ENCODE data around the gene TBC1D7.
A peak's percentile ranks its signal among the peaks of the same experiment; 100 is the strongest.

Gene TBC1D7

GRCh38 chr6:13328076-13328874, at the start of gene TBC1D7:
TBC1D7 (minus strand) TSS chr6:13328537; CDS start chr6:13326898, 1,639 bp downstream.
- DNase-seq, result peak; percentile 94

- no peak for DNase-seq
Measured at GRCh38 chr6:13377054-13377758, 48.9 kb upstream of the TBC1D7 start.

DNA sequence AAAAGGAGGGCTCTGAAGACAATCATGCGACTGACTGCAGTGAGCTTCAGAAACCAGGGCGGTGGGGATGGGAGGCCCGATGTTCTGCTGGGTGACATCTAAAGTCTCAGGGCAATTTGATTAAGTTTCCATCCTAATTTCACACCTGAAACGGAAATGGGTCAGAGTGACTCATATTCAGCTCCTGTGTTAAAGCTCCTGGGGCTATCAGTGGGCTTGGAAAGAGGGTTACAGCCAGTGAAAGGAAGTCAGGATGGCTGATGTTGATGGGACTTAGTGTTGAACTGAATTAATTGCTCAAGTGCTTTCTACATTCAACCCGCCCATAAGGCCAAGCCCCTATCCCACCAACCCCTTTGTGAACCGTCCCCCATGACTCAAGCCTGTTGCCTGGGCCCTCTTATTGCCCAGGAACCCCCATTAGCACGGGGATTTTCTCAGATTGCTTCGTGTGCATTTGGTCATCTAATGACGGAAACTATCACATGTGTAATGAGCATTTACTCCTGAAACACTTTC, 47.1 kb upstream of the TBC1D7 start:
- no peak for DNase-seq

DNA sequence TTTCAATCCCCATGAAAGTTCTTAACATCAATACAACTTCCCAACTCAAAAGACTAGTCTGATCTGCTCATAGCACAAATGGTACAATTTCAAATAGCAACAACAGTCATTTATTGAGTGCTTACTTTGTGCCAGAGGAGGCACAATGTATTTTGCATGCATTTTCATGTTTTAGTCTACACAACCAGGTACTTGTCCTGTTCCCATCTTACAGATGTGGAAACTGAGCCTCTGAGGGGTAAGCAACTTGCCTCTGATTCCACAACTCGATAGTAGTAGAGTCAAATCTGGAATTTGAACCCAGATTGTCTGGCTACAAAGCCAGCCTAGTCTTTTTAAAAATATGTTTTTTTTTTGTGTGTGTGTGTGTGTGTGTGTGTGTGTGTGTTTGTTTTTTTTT, 45.6 kb upstream of the TBC1D7 start:
- no peak for DNase-seq

- DNase-seq, result no peak
Measured at GRCh38 chr6:13373488-13373886, 45.1 kb upstream of the TBC1D7 start.

DNA sequence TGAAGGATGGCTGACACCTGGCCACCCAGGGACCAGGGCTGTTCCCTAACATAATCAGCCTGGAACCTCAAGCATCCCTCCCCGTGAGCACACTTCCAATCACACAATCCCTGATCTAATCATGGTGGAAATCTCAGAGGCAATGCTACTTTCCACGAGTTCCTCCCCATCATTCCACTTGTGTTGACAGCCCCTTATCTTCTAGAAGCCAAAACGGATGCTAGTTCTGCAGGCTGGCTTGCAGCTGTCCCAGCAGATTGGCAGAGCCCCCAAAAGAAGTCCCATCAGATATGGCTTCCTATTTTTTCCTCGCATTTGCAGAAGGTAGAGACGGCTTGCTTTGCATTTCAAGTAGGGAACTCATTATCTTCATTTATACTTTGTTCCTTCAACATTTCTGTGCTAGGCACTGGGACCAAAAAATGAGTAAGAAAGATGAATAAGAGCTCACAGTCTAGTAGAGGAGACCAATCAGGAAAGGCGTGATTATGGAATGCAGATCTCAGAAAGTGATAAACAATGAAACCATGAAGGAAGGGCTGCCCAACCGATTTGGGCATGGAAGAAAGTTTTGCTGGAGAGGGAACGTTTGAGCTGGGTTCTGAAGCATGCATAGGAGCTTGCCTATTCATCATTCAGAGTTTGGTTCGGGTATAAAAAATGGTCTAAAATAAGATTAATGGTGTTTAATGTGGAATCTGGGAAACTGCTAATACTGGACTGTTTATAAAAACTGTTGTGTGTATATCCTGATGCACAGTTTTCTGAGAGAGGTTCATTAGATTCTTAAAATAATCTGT, 44.6 kb upstream of the TBC1D7 start:
- no peak for DNase-seq

DNA sequence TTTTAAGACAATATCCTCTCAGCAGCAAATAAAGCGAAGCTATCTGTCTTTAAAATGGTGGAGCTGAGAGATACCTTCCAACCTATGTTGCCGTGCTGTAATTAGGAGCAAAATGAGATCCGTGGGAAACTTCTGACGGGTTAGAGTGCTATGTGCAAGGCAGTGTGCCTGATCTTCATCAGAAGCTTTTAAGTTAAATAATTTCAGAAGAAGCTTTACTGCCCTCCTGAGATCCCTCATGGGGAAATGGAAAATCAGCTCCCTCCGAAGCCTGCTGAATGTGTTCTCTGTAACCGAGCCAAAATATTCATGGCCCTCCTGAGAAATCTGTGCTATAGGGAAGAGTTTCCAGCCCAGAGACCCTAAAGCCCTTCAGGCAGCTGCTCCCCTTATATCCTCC, 43.7 kb upstream of the TBC1D7 start:
- no peak for DNase-seq

GRCh38 chr6:13371421-13372072, 43.2 kb upstream of the TBC1D7 start:
- no peak for DNase-seq

DNA sequence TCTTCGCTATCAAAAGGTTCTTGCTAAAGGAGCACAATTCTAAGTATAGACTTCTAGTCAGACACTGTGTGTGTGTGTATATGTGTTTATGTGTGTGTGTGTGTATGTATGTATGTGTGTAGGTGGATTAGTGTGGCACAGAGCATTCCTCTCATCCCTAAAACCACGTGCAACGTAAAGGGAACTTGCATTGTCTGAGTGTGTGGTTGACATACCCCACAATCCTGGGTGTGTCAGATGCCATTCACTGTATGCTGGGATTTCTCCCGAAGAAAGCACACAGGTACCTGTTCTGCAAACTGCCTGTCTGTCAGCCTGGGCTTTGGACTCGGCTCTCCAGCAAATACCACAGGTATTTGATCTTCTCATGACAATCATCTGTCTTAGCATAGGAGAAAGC, 42.3 kb upstream of the TBC1D7 start:
- DNase-seq, result no peak

DNA sequence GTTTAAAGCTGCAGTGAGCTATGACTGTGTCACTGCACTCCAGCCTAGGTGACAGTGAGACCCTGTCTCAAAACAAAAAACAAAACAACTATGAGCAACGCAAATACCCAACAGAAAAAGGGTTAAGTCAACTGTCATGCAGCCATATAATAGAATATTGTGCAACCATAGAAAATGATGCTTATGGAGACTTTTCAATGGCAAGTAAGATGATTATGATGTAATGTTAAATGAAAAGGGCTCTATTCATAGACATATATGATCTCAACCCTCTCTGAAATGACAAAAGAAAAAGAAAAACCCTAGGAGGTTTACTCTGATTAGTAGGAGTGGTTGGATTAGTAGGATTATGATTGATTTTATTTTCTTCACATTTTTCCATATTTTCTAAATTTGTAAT, 41.3 kb upstream of the TBC1D7 start:
- DNase-seq, result no peak

DNA sequence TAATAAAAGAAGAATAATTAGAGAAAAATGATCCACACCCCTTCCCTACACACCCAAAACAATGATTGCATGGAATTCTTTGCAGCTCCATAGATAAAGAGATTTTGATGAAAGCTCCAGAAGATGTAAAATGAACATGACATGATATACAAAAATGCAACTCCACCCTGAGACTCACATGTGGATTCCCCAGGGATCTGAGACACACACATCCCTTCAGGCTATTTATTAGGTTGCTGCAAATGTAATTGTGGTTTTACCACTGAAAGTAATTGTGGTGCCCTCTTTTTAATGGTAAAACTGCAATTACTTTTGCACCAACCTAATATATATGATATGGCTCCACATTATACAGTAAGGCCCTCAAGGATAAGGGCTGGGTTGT, 40.4 kb upstream of the TBC1D7 start:
- DNase-seq, result no peak

GRCh38 chr6:13368079-13368730, 39.9 kb upstream of the TBC1D7 start:
- no peak for DNase-seq

GRCh38 chr6:13367396-13367795, 39.1 kb upstream of the TBC1D7 start:
- DNase-seq, result peak; percentile 45

GRCh38 chr6:13365320-13365719, 37.0 kb upstream of the TBC1D7 start:
- DNase-seq, result no peak

DNA sequence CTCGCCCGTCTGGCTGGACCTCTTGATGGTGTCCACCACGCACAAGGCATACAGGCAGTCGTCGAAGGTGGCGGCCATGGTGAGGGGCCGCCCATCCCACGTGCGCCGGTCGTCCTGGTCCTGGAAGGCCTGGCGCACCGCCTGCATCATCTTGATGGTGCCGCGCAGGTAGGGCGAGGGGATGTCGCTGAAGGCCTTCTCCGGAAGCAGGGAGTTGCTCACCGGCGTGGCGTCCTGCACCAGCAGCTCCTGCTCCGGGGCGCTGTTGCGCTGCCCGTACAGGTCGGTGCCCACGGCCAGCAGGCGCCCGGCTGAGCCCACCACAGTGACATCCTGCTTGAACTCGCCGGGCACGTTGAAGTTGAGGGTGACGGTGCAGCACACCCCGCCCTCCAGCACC, 36.5 kb upstream of the TBC1D7 start:
- no peak for DNase-seq

GRCh38 chr6:13362412-13362811, 34.1 kb upstream of the TBC1D7 start:
- no peak for DNase-seq

DNA sequence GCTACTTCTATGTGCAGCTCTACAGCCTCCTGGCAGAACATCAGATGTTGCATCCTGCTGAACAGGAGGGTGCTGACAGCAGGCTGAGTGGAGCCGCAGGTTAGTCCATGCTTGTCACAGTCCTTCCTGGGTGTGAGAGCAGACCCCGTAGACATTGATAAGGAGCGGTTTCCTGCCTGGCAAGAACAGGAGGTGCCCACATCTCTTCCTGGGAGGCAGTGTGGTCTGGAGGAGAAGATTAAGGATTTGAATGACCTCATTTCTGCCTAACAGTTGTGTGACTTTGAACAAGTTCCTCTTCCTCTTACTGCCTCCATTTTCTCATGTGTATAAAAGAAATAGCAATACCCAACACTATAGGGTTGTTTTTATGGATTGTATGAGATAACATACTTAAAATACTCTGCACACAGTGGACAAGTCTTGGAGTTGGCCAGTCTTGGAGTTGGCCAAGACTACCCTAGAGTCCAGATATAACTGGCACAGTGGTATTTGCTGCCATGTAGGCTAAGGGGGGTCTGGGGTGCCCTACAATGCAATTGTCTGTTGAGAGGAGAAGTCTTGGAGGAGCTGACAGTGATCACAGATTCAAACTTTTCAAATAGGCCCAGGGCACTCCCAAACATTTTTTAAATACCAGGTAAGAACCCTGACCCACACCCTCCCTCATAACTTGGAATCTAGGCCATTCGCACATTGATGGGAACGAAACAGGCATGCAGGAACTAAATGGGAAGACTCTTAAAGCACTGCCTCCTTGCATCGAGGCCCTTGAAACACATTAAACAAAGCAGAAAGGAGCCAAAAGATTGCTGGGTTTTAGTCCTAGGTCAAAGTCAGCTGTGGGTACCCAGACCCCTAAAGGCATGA, 32.6 kb upstream of the TBC1D7 start:
- no peak for DNase-seq

GRCh38 chr6:13359287-13359686, 30.9 kb upstream of the TBC1D7 start:
- DNase-seq, result no peak

DNA sequence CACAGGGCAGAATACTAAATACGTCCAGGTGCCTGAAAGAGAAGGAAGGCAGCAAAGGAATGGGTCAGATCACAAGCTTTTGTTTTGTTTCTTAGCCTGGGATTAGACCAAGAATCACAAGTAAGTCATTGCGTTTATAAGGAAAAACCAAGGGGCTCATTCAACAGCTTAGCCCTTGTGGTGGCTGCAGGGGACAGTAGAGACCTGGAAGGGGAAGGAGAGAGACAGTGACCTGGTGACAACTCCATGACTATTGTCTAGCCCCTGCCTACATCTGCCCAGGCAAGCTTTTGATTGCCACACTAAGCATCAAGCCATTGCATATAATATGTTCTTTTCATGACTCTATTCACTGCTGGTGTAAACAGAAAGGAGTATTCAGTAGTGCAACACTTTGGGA, 30.2 kb upstream of the TBC1D7 start:
- no peak for DNase-seq

- peak; percentile 40 for DNase-seq
Measured at GRCh38 chr6:13357551-13358075, 29.3 kb upstream of the TBC1D7 start.
